ENCODE data around the gene FRY. TPM values are rescaled to one million over a fixed set of nuclear protein-coding genes. Genes with fewer than 3 reads are reported as not detected.
"Not testable (repeated sequence)": the region's sequence is repeated elsewhere in the genome, so short reads cannot be mapped to it uniquely, and the experiment has no call there.

Gene FRY
- total RNA-seq, 2 experiments from 2014 or later: 3.0 to 7.0 TPM

DNA sequence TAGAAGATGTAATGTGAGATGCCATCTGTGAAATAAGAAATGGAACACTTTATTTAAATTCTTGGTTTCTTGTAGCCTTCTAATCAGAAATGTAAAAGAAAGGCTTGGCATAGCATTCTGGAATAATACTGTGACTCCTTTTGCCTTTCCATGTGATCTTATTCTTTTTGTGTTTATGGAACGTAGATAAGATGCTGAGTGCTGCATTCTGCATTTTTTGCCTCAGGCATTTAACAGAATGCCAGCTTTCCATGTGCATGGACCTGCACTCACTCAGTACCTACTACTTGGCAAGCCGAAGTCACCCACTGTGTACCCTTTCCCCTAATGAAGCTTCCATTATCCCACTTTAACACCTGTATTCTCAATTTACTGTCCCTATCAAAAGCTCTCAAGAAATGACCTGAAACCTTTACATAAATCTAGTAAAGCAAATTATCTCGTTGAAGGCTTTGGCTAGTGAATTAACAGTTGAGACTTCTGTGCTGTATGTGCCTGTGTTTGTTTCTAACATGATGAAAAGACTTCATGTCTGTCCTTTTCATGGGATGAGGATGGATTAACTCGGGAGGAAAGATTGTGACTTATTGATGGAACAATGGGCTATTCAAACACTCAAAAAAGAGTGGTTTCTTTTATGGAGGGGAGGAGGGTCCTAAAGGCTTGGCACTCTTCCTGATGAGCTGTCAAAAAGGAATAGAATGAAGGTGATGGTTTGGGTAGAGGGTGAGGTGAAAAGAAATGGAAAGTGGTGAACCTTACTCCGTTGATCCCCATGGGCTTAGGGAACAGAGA is 44.7 kb upstream of the FRY start:
- Histone ChIP-seq H3K36me3 (ENCODE audit: insufficient read depth, low read length) (no peaks in the 10 kb centered on the region), H3K9me2 (ENCODE audit: insufficient read depth, low read length) (no peaks in the 10 kb centered on the region), H4K20me1 (ENCODE audit: insufficient read depth, low read length) (no peaks in the 10 kb centered on the region), H3K4me2 (ENCODE audit: low read length) (no peak overlapping the region), H2AFZ (ENCODE audit: low read length) (no peak overlapping the region), H3K79me2 (ENCODE audit: insufficient read depth, low read depth, low read length) (no peaks in the 10 kb centered on the region), H3K27ac (ENCODE audit: low read depth, low read length, poor library complexity, severe bottlenecking) (no peak overlapping the region), H3K4me1 (ENCODE audit: insufficient read depth, low read length, poor library complexity, severe bottlenecking) (no peaks in the 10 kb centered on the region), H3K4me3 (ENCODE audit: low read depth, low read length, poor library complexity, severe bottlenecking) (no peak overlapping the region), H3K9me3 (ENCODE audit: low read length) (no peaks in the 10 kb centered on the region)
- no peak for TF ChIP-seq EZH2phosphoT487 (IDR thresholded peaks at IDR 0.05; ENCODE audit: borderline replicate concordance, low read depth, low read length)
- TF ChIP-seq, protein P1, sequence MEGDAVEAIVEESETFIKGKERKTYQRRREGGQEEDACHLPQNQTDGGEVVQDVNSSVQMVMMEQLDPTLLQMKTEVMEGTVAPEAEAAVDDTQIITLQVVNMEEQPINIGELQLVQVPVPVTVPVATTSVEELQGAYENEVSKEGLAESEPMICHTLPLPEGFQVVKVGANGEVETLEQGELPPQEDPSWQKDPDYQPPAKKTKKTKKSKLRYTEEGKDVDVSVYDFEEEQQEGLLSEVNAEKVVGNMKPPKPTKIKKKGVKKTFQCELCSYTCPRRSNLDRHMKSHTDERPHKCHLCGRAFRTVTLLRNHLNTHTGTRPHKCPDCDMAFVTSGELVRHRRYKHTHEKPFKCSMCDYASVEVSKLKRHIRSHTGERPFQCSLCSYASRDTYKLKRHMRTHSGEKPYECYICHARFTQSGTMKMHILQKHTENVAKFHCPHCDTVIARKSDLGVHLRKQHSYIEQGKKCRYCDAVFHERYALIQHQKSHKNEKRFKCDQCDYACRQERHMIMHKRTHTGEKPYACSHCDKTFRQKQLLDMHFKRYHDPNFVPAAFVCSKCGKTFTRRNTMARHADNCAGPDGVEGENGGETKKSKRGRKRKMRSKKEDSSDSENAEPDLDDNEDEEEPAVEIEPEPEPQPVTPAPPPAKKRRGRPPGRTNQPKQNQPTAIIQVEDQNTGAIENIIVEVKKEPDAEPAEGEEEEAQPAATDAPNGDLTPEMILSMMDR (conservative IDR thresholded peaks at IDR 0.05; ENCODE audit: low read length): no peak
- POLR2A ChIA-PET: interaction anchor here (0.6 to 0.8 kb wide), 2 partner anchors 13 to 1062 kb away, joined by 3 to 6 read pairs; no protein-coding TSS in a partner anchor
- CTCF ChIA-PET (ENCODE audit: unreplicated experiment): no interaction called here
- no peak for DNase-seq (ENCODE audit: low spot score)
- no TSS peak for BruUV-seq (replicated peaks)
- intact Hi-C loops (cut with micrococcal nuclease; ENCODE audit: unreplicated experiment): no loop called here

DNA sequence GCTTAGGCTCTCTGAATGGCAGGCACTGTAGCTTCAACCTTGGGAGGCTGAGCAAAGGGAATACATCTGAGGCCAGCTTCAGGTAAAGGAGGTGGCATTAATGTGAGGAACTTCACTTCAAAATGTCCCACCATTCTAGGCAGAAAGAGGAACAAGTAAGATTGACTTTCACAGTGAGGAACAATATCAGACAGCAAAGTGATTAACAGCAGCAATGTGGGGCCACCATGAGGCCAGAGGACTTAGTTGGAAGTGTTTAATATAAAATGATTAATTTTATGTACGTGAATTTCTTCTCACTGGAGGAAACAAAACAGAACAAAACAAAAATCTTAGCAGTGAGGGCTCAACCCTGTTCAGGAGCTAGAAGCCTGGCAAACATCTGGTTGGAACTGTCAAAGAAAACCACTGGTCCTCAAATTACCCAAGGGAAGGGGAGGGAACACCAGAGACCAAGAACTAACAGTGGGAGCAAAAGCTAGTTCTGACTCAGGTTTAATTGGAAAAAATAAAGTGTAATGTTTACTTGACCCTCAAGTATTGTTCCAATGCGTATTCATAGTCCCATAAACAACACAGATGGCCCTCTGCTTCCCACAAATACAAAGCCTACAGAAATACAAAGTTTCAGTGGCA is 43.9 kb upstream of the FRY start:
- Histone ChIP-seq H3K79me2 (ENCODE audit: insufficient read depth, low read depth, low read length) (no peaks in the 10 kb centered on the region), H3K4me2 (ENCODE audit: low read length) (no peak overlapping the region), H3K9me3 (ENCODE audit: low read length) (no peaks in the 10 kb centered on the region), H3K4me3 (ENCODE audit: low read depth, low read length, poor library complexity, severe bottlenecking) (no peak overlapping the region), H3K36me3 (ENCODE audit: insufficient read depth, low read length) (no peaks in the 10 kb centered on the region), H2AFZ (ENCODE audit: low read length) (no peak overlapping the region), H3K9me2 (ENCODE audit: insufficient read depth, low read length) (no peaks in the 10 kb centered on the region), H3K4me1 (ENCODE audit: insufficient read depth, low read length, poor library complexity, severe bottlenecking) (no peaks in the 10 kb centered on the region), H3K27ac (ENCODE audit: low read depth, low read length, poor library complexity, severe bottlenecking) (no peak overlapping the region), H4K20me1 (ENCODE audit: insufficient read depth, low read length) (no peaks in the 10 kb centered on the region)
- CTCF ChIA-PET (ENCODE audit: unreplicated experiment): no interaction called here
- POLR2A ChIA-PET: interaction anchor here (0.8 kb wide), 1 partner anchor 14 kb away, joined by 3 read pairs; no protein-coding TSS in a partner anchor
- intact Hi-C loops (cut with micrococcal nuclease; ENCODE audit: unreplicated experiment): no loop called here
- DNase-seq (ENCODE audit: low spot score): no peak
- TF ChIP-seq, protein P1 (conservative IDR thresholded peaks at IDR 0.05; ENCODE audit: low read length): no peak
- no peak for TF ChIP-seq EZH2phosphoT487 (IDR thresholded peaks at IDR 0.05; ENCODE audit: borderline replicate concordance, low read depth, low read length)
- BruUV-seq (replicated peaks): no TSS peak

DNA sequence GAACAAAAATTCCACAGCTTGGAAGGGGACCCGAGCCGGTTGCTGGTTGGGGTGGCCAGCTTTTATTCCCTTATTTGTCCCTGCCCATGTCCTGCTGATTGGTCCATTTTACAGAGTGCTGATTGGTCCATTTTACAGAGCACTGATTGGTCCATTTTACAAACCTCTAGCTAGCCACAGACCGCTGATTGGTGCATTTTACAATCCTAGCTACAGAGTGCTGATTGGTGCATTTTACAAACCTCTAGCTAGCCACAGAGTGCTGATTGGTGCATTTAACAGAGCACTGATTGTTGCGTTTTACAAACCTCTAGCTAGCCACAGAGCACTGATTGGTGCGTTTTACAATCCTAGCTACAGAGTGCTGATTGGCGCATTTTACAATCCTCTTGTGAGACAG is 37.2 kb upstream of the FRY start:
- H3K27ac ChIP-seq (ENCODE audit: low read depth, low read length, poor library complexity, severe bottlenecking); H3K36me3 ChIP-seq (ENCODE audit: insufficient read depth, low read length); H3K4me3 ChIP-seq (ENCODE audit: low read depth, low read length, poor library complexity, severe bottlenecking); H4K20me1 ChIP-seq (ENCODE audit: insufficient read depth, low read length); H3K4me1 ChIP-seq (ENCODE audit: insufficient read depth, low read length, poor library complexity, severe bottlenecking); DNase-seq (ENCODE audit: low spot score); H3K9me3 ChIP-seq (ENCODE audit: low read length); H3K79me2 ChIP-seq (ENCODE audit: insufficient read depth, low read depth, low read length); CTCF ChIA-PET (ENCODE audit: unreplicated experiment); intact Hi-C loops (cut with micrococcal nuclease; ENCODE audit: unreplicated experiment); H3K4me2 ChIP-seq (ENCODE audit: low read length); H3K9me2 ChIP-seq (ENCODE audit: insufficient read depth, low read length); POLR2A ChIA-PET; BruUV-seq (replicated peaks); H2AFZ ChIP-seq (ENCODE audit: low read length): not testable (repeated sequence)
